NCI-H345 treated with DMSO at 0.1 percent for 48 hours (cell line): ENCODE data around the gene ANKRD65.
"Not testable (repeated sequence)": the region's sequence is repeated elsewhere in the genome, so short reads cannot be mapped to it uniquely, and the experiment has no call there.

Experiments
- DNase-seq: peaks from one replicate; lab custom pipeline; 2025; ENCODE audit not compliant: unreplicated experiment; lab: John Stamatoyannopoulos, UW

The ANKRD65 gene

DNA sequence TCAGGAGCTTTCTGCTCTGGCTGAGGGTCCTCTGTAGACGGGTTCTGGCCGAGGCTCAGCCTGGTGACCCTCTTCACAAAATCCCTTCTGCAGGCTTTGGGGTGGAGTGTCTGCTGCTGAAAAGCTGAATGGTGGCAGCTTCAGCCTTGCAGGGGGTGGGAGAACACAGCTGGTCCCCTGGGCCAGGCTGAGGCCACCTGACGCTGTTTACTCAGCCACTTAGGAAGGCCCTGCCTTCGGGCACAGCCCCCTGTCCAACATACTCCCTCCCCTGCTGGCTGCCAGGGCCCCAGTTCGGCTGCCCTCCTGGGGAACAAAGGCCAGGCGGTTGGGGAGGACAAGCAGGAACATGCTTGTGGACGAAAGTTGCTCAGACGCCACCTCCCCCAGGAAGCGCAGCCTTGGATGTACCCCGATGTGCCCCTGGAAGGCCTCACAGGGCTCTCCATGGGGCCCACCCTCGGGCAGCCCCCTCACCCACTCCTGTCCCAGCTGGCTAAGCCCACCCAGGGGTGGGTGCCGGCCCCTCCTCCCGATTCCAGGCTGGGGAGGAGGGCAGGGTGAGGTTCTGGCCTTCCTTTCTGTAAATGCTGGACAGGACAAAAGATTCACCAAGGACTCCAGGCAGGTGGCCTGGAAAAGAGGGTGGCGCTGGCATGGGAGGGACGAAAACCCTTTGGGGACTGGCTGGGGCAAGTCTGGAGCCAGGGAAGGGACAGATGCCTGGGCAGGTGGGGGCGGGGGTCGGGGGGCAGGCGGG lies at the start of gene ANKRD65:
Gene ANKRD65 (minus strand): TSS at position 130 of the 760 bp plus-strand sequence. CDS start 271 bp downstream, outside the sequence.
- peak; percentile 66 for DNase-seq

DNA sequence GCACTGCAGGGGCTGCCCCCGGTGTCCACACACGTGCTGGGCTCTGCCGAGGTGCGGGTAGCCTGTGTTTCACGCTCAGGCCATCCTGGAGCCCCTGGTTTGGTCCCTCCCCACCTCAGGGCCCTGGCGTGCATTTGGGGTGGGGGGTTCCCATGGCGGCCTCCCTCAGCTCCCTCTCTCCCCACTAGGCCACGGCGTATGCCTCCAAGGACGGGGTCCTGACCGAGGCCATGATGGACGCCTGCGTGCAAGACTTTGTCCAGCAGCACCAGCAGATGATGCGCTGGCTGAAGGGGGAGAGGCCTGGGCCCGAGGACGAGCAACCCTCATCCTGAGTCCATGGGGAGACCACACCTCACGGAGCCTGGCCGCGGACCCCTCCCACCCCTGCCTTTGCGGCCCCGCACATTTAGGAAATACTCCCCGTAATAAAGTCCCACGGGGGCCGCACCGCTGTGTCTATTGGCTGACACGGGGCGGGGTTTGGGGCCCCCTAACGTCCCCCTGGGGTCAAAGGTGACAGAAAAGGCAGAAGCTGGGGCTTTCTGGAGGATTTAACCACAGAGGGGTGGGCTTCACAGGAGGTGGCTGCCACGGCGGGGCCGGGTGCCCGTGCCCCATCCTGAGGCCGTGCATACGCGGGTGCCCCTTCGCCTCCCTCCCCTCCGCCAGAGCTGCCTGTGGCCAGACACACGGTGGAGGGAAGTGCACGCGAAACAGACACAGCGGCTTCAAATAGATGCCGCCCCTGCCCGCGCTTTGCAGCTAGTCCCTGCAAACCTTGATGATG lies 47.3 kb upstream of the ANKRD65 start:
- DNase-seq: not testable (repeated sequence)

DNA sequence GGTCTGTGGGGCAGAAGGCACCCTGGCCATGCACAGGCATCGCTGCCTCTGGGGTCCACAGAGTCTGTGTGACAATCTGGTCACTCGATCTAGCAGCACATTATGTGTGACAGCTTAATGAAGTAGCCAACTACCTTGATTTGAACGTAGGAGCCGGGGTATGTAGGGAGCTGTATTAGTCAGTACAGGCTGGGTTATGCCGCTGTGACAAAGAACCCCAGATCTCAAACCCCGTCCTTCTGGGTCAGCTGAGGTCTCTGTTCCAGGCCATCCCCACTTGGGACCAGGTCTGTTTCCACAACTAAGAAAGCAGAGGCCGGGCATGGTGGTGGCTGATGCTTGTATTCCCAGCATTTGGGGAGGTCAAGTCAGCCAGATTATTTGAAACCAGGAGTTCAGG lies 42.2 kb upstream of the ANKRD65 start:
- DNase-seq: no peak

DNA sequence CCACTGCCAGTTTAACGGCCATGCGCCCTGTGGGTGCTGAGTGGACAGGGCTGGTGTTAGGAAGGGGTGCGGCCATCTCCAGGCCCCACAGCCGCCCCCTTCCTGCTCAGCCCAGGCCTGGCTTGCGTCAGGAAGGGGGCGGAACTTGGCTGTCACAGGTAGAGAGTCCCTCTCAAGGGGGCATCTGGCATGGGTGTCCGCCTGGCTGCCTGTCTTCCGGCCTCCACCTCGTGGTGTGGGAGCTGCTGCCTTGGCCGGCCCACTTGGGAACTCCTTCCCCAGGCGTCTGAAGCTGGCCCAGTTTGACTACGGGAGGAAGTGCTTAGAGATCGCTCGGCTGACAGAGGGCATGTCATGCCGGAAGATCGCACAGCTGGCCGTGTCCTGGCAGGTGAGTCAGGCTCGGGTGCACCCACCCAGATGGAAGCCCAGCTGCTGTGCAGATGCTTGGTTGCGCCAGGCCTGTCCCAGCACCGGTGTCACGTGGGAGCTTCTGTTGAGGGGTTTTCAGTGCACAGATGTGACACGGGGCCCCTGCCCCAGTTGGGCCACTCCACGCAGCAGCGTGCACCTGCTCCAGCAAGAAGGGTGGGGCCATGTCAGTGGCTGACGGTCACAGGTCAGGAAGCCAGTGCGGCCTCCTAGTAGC lies 41.4 kb upstream of the ANKRD65 start:
- DNase-seq: no peak

DNA sequence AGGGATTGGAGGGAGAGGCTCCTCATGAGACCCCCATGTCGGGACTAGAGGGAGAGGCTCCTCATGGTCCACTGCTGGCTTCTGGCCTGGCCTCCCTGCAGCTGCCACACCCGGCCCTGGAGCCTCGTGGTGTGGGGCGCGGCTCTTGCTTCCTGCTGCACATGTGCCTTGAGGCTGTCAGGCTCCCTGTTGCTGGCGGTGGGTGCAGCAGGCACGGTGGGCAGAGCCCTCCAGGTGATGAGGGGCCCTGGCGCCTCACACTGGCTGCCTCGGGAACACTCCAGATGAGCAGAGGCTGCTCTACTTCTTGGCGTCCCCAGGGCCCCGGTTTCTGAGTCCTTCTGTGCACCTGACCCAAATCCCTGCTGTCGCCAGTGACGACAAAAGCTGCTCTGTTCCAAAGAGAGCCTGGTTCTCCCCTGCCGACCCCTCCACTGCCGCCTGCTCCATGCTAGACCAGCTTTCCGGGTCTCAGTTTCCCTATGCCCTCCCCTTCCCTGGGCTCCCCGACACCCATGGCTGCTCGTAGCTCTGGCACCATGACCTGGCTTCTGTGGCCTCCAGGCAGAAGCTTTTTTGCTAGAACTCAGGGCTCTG lies 40.7 kb upstream of the ANKRD65 start:
- DNase-seq: no peak

DNA sequence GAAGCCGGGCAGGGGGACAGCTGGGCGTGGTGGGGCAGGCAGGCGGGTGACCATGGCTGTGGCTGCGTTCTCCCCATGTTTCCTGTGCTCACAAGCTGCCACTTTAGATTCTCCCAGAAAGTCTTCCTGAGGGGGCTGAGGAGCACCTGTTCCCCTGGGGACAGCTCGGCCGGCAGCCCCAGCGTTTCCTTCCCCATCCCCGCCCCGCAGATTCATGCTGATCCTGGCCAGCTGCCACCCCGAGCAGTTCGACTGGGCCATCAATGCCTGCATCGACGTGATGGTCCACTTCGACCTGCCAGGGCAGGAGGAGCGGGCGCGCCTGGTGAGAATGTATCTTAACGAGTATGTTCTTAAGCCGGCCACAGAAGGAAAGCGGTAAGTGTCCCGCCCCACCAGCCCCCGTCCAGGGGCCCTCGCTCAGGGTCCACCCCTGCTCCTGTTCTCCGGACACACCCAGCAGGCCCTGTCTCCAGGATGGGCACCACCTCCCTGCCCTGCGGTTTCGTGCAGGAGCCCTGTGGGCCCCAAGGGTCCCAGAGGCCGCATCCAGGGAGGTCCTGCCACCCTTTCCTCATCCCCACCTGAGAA lies 39.6 kb upstream of the ANKRD65 start:
- no peak for DNase-seq

DNA sequence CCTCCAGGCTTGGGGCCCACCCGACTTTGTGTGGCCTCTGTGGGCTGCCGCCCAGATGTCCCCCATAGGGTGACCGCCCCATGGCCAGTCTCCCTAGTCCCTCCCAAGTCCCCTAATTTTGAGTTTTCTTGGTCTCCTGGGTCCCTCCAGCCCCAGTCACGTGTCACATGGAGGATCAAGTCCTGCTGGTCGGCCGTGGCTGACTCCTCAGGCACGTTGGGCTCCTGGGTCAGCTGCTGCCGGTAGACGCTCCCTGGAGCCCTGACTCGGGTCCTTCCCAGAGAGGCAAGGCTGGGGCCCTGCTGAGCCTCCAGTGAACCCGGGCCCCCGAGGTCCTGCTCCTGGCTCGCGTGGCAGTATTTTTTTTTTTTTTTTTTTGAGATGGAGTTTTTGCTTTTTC lies 38.6 kb upstream of the ANKRD65 start:
- not testable (repeated sequence) for DNase-seq

DNA sequence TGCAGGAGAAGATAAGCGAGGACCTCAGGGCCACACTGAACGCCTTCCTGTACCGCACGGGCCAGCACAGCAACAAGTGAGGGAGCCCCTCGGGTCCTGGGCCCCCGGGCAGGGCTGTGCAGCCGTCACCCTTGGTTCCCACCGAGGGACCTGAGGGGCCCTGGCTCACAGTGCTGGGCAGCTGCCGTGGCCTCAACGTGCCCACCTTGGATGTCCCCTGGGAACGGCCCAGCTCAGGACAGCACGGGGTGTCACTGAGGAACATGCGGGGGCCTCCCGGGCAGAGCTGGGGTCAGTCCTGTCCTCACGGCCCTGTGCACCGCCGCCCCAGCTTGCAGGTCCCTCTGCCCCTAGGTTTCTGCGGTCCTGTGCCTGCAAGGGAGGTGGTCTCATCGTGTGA lies 38.1 kb upstream of the ANKRD65 start:
- not testable (repeated sequence) for DNase-seq

DNA sequence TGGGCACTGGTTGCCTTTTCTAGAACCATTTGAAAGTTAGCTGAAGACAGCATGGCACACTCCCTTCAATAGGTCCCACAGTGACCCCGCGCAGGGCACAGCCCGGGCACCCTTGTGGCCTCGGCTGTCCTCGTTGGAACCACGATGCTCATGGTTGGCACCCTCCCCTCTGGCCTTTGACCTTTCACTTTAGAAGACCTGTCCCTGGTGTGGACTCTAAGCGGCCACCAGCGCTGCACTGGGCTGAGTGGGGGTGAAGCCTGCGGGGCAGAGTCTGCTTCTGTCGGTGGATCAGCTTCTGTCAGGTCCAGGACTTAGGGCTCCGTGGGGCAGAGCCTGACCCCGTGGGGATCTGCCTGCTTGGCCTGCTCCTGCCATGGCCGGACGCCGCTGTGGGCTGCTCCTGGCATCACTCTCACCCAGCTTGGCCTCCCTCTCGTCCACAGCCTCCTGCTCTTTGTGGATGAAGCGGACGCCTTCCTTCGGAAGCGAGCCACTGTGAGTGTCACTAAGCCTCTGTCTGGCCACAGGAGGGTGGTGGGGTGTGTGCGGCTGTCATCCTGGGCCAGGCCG lies 35.7 kb upstream of the ANKRD65 start:
- not testable (repeated sequence) for DNase-seq

DNA sequence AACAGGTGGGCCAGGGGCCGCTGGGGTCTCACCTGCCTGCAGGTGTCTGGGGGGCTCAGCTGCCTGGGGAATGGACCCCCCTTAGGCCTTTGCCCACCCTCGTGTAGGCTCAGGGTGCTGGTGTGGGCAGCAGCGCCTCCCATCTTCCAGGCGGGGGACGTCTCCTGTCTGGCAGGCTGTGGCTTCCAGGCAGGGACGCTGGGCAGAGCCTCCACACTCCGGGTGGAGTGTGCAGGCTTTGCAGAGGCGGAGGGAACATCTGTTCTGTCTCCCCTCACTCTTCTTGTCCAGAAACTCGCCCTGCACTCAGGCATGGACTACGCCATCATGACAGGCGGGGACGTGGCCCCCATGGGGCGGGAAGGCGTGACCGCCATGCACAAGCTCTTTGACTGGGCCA lies 34.9 kb upstream of the ANKRD65 start:
- DNase-seq: not testable (repeated sequence)

DNA sequence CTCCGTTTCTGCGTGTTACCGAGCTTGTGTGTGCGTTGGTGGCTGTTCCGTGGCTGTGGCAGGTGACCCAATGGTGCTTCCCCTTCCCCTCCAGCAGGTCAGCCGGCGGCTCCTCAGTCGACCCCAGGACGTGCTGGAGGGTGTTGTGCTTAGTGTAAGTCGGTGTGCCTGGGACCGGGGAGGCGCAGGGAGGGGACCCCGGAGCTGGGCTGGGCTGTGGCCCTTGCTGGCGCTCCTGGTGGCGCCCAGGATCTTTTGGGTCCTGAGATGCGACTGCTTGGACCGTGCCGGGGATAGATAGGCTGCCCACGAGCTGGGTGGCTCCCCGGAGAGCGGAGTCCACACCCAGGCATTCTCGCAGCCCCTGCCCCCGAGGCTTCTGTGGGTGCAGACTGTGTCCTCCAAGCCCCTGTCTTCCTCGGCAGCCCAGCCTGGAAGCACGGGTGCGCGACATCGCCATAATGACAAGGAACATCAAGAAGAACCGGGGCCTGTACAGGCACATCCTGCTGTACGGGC lies 34.3 kb upstream of the ANKRD65 start:
- no peak for DNase-seq

DNA sequence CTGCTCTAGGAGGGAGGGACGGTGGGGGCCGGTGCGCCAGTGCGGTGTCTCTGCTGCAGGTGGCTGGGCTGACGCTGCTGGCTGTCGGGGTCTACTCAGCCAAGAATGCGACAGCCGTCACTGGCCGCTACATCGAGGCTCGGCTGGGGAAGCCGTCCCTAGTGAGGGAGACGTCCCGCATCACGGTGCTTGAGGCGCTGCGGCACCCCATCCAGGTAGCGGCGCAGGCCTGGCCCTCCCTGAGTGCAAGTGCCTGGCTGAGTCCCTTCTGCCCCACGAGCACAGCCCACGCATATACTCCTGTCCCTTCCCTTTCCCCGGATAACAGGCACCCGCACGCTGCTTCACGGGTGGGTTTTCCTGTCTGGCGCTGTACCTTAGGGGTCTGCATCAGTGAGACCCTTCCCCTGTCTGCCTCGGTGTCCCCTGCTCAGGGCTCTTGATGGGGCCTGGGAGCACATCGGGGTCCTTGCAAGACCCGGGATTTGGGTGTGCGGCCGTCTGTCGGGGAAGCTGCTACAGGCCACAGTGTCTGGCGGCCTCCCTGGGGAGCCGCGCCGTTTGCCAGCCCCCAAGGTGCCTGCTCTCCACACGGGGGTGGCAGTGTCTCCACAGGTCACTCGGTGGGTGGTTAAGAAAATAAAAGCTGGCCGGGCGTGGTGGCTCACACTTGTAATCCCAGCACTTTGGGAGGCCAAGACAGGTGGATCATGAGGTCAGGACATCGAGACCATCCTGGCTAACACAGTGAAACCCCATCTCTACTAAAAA lies 33.4 kb upstream of the ANKRD65 start:
- DNase-seq: not testable (repeated sequence)

DNA sequence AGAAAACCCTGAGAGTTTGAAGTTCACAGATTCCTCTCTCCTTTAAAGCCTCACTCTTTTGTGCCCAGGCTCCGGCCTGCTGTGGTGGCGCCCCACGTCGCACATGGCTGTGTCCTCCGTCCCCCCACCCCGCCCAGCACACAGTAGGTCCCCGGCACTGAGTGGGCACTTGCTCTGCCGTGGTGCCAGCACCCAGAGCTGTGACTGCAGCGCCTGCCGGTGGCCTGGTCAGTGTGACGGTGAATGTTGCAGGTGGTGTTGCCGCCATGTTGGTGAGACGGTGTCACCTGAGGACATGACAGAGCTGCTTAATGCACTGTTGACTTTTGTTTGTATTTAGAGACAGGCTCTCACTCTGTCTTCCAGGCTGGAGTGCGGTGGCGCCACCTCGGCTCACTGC lies 31.8 kb upstream of the ANKRD65 start:
- DNase-seq: no peak

DNA sequence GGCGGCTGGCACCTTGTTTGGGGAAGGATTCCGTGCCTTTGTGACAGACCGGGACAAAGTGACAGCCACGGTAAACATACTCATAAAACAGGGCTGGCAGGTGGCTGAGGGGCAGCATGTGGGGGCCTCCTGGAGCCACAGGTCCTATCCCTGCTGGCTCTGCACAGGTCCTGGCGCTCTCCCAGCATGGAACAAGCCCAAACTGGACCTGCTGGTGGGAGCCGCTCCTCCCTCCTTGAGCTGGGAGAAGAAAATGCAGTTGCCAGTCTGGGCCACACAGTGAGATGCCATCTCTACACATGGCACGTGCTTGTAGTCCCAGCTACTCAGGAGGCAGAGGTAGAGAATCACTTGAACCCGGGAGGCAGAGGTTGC lies 31.3 kb upstream of the ANKRD65 start:
- DNase-seq: not testable (repeated sequence)

DNA sequence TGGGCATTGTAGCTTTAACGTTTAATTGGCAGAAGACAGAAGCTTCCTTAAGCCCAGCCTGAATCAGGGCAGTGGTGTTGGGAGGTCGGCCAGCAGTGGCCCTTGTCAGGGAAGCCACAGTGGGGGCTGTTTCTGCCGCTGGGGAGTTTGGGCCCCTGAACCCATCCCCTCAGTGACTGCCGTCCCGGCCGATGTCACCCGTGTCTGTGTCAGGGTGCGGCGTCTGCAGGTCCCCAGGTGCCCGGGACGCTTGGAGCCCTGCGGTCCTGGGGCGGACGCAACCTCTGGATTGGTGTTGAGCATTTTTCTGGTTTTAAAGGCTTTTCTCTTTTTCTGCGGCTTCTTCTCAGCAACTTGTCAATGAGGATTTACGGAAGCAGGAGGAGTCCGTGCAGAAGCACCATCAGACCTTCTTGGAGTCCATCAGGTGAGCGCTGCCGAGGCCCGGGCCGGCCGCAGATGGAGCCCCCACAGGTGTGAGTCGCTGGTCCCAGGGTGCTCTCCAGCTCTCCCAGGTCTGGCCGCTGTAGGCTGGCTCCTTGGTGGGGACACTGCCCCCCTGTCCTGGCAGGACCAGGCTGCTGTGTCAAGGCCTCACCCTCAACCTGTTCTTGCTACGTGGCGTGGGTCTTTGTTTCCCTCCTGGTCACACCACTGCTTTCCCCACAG lies 30.8 kb upstream of the ANKRD65 start:
- no peak for DNase-seq

DNA sequence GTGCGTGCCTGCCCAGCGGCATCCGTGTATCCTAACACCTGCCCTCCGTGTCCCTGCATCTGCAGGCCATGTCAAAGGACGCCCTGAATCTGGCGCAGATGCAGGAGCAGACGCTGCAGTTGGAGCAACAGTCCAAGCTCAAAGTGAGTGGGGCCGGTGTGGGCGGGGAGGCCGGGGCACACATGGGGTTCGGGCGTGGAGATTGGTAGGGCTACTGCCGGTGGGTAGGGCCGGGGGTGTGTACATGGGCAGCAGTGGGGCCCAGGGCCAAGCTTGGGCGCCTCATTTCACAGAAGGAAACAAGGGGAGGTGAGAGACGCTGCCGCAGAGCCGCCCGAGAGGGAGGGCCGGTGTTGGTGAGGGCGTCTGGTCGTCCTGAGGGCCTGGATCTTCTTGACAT lies 29.5 kb upstream of the ANKRD65 start:
- DNase-seq: not testable (repeated sequence)

DNA sequence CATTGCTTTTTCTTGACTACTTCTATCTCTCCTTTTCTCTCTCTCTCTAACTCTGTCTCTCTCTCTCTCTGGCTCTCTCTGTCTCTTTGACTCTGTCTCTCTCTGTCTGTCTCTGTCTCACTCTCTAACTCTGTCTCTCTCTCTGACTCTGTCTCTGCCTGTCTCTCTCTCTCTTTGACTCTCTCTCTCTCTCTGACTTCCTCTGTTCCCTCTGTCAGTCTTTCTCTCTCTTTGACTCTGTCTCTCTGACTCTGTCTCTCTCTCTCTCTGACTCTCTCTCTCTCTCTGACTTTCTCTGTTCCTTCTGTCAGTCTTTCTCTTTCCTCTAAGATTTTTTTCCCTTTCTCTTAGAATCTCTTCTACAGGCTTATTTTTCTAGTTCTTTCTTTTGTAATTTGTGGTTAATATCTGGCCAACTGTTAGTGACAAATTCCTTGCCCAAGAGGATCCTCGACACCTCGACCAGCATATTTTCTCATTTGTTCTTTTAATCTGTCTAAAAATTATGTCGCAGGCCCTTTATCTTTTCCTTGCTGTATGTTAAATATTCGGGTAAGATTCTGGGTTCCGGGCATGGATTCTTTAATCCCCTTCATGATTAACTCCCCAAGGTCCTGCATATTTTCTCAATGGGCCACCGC lies 28.1 kb upstream of the ANKRD65 start, which contains the start of gene ATAD3C:
Gene ATAD3C (plus strand): TSS at position 591 of the 641 bp plus-strand sequence. CDS start 995 bp downstream, outside the sequence.
- DNase-seq: no peak

DNA sequence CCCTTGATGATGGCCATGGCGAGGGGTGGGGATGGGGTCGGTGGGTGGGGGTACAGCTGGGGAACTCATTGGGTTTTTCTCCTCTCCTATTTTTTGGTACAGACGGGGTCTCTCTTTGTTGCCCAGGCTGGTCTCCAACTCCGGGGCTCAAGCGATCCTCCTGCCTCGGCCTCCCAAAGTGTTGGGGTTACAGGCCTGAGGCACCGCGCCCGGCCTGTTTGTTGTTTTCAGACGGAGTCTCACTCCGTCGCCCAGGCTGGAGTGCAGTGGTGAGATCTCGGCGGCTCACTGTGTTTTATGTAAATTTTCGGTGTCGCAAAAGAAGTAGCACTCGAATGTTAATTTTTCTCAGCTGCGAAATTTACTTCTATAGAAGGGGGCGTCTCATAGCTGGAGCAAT lies 25.6 kb upstream of the ANKRD65 start:
- DNase-seq: not testable (repeated sequence)
